Testis (tissue), 2 donors: Measurements from ENCODE around the gene SETD1B.

Experiments
- POLR2A ChIP-seq: fragments of 450-650 bp; IDR thresholded peaks from one replicate; pipeline ENCODE4 v1.6.1; 2017; ENCODE audit warnings: antibody characterized with exemption, mild to moderate bottlenecking, moderate library complexity
- TF ChIP-seq, protein P1 (sequence below), 3 experiments: fragments of 450-650 bp in 2 of 3; fragments of 200-600 bp in 1 of 3; sonication (generic) in 1 of 3; IDR thresholded peaks; one replicate each; pipeline ENCODE4 v1.5.1; 2016 to 2019; ENCODE audit warnings: antibody characterized with exemption in 3 of 3, mild to moderate bottlenecking in 2 of 3, moderate library complexity in 1 of 3

DNA sequence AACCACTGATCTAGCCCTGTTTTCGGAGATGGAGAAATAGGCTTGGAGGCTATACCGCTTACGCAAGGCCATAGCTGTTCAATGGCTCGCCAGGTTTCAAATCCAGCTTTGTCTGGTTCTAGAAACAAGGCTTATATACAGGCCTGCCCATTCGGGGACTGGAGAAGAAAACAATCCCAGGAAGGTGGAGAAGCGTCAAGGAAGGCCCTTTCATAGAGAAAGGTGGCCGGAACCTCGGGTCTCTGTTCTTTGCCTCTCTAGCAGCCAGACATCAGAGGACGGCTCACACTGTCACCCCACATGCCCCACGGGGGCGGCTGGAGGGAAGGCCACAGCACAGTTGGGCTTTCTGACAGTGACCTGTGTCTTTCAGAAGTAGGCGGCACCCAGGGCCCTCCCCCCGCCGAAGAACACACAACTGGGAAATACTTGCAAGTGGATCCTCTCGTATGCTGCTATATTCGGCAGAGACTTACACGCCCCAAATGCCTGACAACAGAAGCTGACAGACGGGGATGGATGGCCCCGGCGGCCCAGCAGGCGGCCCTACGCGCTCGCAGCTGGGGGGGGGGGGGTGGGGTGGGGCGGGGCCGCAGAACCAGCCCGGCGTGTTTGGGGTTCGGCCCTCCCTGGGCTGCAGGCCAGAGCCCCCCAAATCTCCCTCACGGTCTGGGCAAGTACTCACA, 4.5 kb upstream of the SETD1B start:
- TF ChIP-seq, protein P1, sequence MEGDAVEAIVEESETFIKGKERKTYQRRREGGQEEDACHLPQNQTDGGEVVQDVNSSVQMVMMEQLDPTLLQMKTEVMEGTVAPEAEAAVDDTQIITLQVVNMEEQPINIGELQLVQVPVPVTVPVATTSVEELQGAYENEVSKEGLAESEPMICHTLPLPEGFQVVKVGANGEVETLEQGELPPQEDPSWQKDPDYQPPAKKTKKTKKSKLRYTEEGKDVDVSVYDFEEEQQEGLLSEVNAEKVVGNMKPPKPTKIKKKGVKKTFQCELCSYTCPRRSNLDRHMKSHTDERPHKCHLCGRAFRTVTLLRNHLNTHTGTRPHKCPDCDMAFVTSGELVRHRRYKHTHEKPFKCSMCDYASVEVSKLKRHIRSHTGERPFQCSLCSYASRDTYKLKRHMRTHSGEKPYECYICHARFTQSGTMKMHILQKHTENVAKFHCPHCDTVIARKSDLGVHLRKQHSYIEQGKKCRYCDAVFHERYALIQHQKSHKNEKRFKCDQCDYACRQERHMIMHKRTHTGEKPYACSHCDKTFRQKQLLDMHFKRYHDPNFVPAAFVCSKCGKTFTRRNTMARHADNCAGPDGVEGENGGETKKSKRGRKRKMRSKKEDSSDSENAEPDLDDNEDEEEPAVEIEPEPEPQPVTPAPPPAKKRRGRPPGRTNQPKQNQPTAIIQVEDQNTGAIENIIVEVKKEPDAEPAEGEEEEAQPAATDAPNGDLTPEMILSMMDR (IDR thresholded peaks at IDR 0.05): no peak
- TF ChIP-seq POLR2A: no peak
